KMS-11 (cell line): Measurements from ENCODE around the gene VASH1.

Experiments used
- H2AFZ ChIP-seq: fragments of 200-600 bp; sonication (generic); 2 replicates; pipeline ENCODE4 v1.6.1; 2016; ENCODE audit warnings: antibody characterized with exemption, mixed run types, low read depth
- H3K27ac ChIP-seq: fragments of 200-600 bp; sonication (generic); 2 replicates; pipeline ENCODE4 v1.6.1; 2016; ENCODE audit warnings: mild to moderate bottlenecking, mixed run types
- H3K27me3 ChIP-seq: fragments of 200-600 bp; sonication (generic); 2 replicates; pipeline ENCODE4 v1.6.1; 2017; ENCODE audit warnings: mild to moderate bottlenecking, low read depth, mixed run types, moderate library complexity; ENCODE audit not compliant: insufficient read depth
- H3K36me3 ChIP-seq: fragments of 200-600 bp; sonication (generic); 2 replicates; pipeline ENCODE4 v1.6.1; 2017; ENCODE audit warnings: mild to moderate bottlenecking, mixed run types; ENCODE audit not compliant: insufficient read depth
- H3K4me1 ChIP-seq: fragments of 200-600 bp; sonication (generic); 2 replicates; pipeline ENCODE4 v1.6.1; 2016; ENCODE audit warnings: mild to moderate bottlenecking, low read depth, mixed run types; ENCODE audit not compliant: poor library complexity, severe bottlenecking
- H3K4me2 ChIP-seq: fragments of 200-600 bp; sonication (generic); 2 replicates; pipeline ENCODE4 v1.7.0; 2016; ENCODE audit warnings: mild to moderate bottlenecking, mixed run types
- H3K4me3 ChIP-seq: fragments of 200-600 bp; sonication (generic); IDR thresholded peaks from 2 replicates; pipeline ENCODE4 v1.6.1; 2017; ENCODE audit warnings: low read depth, low read length, mixed read lengths; ENCODE audit not compliant: insufficient read depth
- H3K79me2 ChIP-seq: fragments of 200-600 bp; sonication (generic); 2 replicates; pipeline ENCODE4 v1.6.1; 2016; ENCODE audit warnings: low read depth, mixed run types; ENCODE audit not compliant: insufficient read depth
- H3K9ac ChIP-seq: fragments of 200-600 bp; sonication (generic); 2 replicates; pipeline ENCODE4 v1.6.1; 2016; ENCODE audit warnings: mild to moderate bottlenecking, mixed run types
- H4K20me1 ChIP-seq: fragments of 200-600 bp; sonication (generic); 2 replicates; pipeline ENCODE4 v1.6.1; 2016; ENCODE audit warnings: mild to moderate bottlenecking, mixed run types; ENCODE audit not compliant: insufficient read depth
- CTCF ChIP-seq: fragments of 200-600 bp; sonication (generic); conservative IDR thresholded peaks from 2 replicates; pipeline ENCODE4 v1.6.1; 2017; ENCODE audit warnings: low read depth, mild to moderate bottlenecking, antibody characterized with exemption, low read length, moderate library complexity, mixed read lengths

Gene VASH1

GRCh38 chr14:76776428-76777251, 15.4 kb downstream of the VASH1 start:
- no peak overlapping the region for H3K9ac ChIP-seq
- H3K4me1 ChIP-seq = no peaks in the 10 kb centered on the region
- H3K79me2 ChIP-seq = no peaks in the 10 kb centered on the region
- H3K27ac ChIP-seq = no peak overlapping the region
- H2AFZ ChIP-seq = no peak overlapping the region
- no peaks in the 10 kb centered on the region for H4K20me1 ChIP-seq
- no peak for TF ChIP-seq CTCF
- no peaks in the 10 kb centered on the region for H3K27me3 ChIP-seq
- H3K4me2 ChIP-seq = no peak overlapping the region
- H3K4me3 ChIP-seq = no peak overlapping the region
- H3K36me3 ChIP-seq = no peaks in the 10 kb centered on the region

- TF ChIP-seq CTCF = no peak
- H3K27ac ChIP-seq = no peak overlapping the region
- H3K4me3 ChIP-seq = no peak overlapping the region
- no peaks in the 10 kb centered on the region for H3K27me3 ChIP-seq
- H2AFZ ChIP-seq = no peak overlapping the region
- no peaks in the 10 kb centered on the region for H3K36me3 ChIP-seq
- H3K9ac ChIP-seq = no peak overlapping the region
- no peak overlapping the region for H3K4me2 ChIP-seq
- H3K4me1 ChIP-seq = no peaks in the 10 kb centered on the region
- no peaks in the 10 kb centered on the region for H3K79me2 ChIP-seq
- no peaks in the 10 kb centered on the region for H4K20me1 ChIP-seq
These were observed 16.5 kb downstream of the VASH1 start for GRCh38 chr14:76777721-76778120.

- no peaks in the 10 kb centered on the region for H4K20me1 ChIP-seq
- no peak overlapping the region for H2AFZ ChIP-seq
- no peak overlapping the region for H3K27ac ChIP-seq
- no peak overlapping the region for H3K9ac ChIP-seq
- H3K4me3 ChIP-seq = no peak overlapping the region
- H3K36me3 ChIP-seq = no peaks in the 10 kb centered on the region
- no peaks in the 10 kb centered on the region for H3K27me3 ChIP-seq
- no peaks in the 10 kb centered on the region for H3K79me2 ChIP-seq
- no peaks in the 10 kb centered on the region for H3K4me1 ChIP-seq
- no peak overlapping the region for H3K4me2 ChIP-seq
- no peak for TF ChIP-seq CTCF
These were observed 17.4 kb downstream of the VASH1 start for GRCh38 chr14:76778546-76779215.

- Histone ChIP-seq H3K4me1 (no peaks in the 10 kb centered on the region), H3K4me3 (no peak overlapping the region), H3K9ac (no peak overlapping the region), H3K27me3 (no peaks in the 10 kb centered on the region), H3K79me2 (no peaks in the 10 kb centered on the region), H3K27ac (no peak overlapping the region), H2AFZ (no peak overlapping the region), H4K20me1 (no peaks in the 10 kb centered on the region), H3K36me3 (no peaks in the 10 kb centered on the region), H3K4me2 (no peak overlapping the region)
- TF ChIP-seq CTCF = no peak
These were observed 18.2 kb downstream of the VASH1 start for GRCh38 chr14:76779221-76780057.
